ENCODE results near the gene HOXA10.

DNA sequence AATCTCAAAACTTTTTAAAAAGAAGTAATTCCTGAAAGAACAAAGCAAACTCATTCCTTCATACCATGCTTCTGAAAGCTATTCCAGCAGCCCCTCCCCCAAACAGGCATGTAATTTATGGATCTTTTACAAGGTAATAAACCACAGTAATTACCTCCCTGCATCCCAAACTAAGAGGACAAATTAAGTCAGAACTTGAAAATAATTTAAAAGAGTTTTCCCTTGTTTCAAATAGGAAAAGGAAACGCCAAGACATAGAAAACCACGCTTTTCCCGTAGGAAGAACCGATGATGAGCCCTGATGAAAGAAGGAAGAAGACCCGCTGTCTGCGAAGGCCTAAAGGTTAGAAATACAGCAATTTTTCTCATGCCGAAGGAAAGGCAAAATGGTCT, 52.4 kb downstream of the HOXA10 start:
- TF ChIP-seq, protein P1, sequence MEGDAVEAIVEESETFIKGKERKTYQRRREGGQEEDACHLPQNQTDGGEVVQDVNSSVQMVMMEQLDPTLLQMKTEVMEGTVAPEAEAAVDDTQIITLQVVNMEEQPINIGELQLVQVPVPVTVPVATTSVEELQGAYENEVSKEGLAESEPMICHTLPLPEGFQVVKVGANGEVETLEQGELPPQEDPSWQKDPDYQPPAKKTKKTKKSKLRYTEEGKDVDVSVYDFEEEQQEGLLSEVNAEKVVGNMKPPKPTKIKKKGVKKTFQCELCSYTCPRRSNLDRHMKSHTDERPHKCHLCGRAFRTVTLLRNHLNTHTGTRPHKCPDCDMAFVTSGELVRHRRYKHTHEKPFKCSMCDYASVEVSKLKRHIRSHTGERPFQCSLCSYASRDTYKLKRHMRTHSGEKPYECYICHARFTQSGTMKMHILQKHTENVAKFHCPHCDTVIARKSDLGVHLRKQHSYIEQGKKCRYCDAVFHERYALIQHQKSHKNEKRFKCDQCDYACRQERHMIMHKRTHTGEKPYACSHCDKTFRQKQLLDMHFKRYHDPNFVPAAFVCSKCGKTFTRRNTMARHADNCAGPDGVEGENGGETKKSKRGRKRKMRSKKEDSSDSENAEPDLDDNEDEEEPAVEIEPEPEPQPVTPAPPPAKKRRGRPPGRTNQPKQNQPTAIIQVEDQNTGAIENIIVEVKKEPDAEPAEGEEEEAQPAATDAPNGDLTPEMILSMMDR (IDR thresholded peaks at IDR 0.05), result no peak
- TF ChIP-seq EP300 (IDR thresholded peaks at IDR 0.05), result no peak
